Neural cell (in vitro differentiated cells): ENCODE results near the gene ABCA13. TPM values are rescaled to one million over a fixed set of nuclear protein-coding genes. Genes with fewer than 3 reads are reported as not detected.

Experiments used
- H2AFZ ChIP-seq: fragments of 200-600, 300-800 bp; sonication (generic), shearing (Covaris generic); 2 replicates; pipeline ENCODE4 v1.6.0; 2014; ENCODE audit warnings: low read depth, mild to moderate bottlenecking, antibody characterized with exemption, low read length, moderate library complexity
- H3F3A ChIP-seq: fragments of 200-600 bp; shearing (Covaris generic); 2 replicates; pipeline ENCODE4 v1.6.1; 2016; ENCODE audit warnings: mild to moderate bottlenecking, moderate library complexity, mixed read lengths, antibody characterized with exemption, low read length; ENCODE audit not compliant: insufficient read depth, poor library complexity, severe bottlenecking
- H3K27ac ChIP-seq: fragments of 200-600, 300-800 bp; sonication (generic), shearing (Covaris generic); 2 replicates; pipeline ENCODE4 v1.5.1; 2014; ENCODE audit warnings: mild to moderate bottlenecking, low read length, moderate library complexity
- H3K27me3 ChIP-seq: fragments of 300-800, 200-600 bp; sonication (generic), shearing (Covaris generic); 2 replicates; pipeline ENCODE4 v1.6.0; 2014; ENCODE audit warnings: mild to moderate bottlenecking, low read depth, low read length, moderate library complexity; ENCODE audit not compliant: insufficient read depth
- H3K36me3 ChIP-seq: fragments of 300-800, 200-600 bp; sonication (generic), shearing (Covaris generic); 2 replicates; pipeline ENCODE4 v1.5.1; 2014; ENCODE audit warnings: mild to moderate bottlenecking, antibody characterized with exemption, low read length, moderate library complexity; ENCODE audit not compliant: insufficient read depth
- H3K4me2 ChIP-seq: fragments of 300-800, 200-600 bp; sonication (generic), shearing (Covaris generic); 2 replicates; pipeline ENCODE4 v1.6.0; 2014; ENCODE audit warnings: mild to moderate bottlenecking, low read length
- H3K4me3 ChIP-seq: fragments of 300-800, 200-600 bp; sonication (generic), shearing (Covaris generic); 2 replicates; pipeline ENCODE4 v1.5.1; 2014; ENCODE audit warnings: mild to moderate bottlenecking, low read length, moderate library complexity
- H3K79me2 ChIP-seq: fragments of 200-600 bp; shearing (Covaris generic); replicated peaks from 2 replicates; pipeline ENCODE4 v1.6.0; 2014; ENCODE audit warnings: mild to moderate bottlenecking, low read length, moderate library complexity; ENCODE audit not compliant: insufficient read depth
- H3K9ac ChIP-seq: fragments of 300-800, 200-600 bp; sonication (generic), shearing (Covaris generic); 2 replicates; pipeline ENCODE4 v1.6.1; 2016; ENCODE audit warnings: mild to moderate bottlenecking, low read length, mixed read lengths
- H3K9me2 ChIP-seq: fragments of 200-600 bp; shearing (Covaris generic); 2 replicates; pipeline ENCODE4 v1.6.1; 2016; ENCODE audit warnings: mild to moderate bottlenecking, low read length, mixed read lengths; ENCODE audit not compliant: insufficient read depth
- H3K9me3 ChIP-seq: fragments of 200-600, 300-800 bp; sonication (generic), shearing (Covaris generic); 2 replicates; pipeline ENCODE4 v1.6.1; 2016; ENCODE audit warnings: mild to moderate bottlenecking, mixed run types, low read length, moderate library complexity, mixed read lengths
- H4K20me1 ChIP-seq: fragments of 200-600 bp; shearing (Covaris generic); 2 replicates; pipeline ENCODE4 v1.6.1; 2016; ENCODE audit warnings: mild to moderate bottlenecking, mixed run types; ENCODE audit not compliant: insufficient read depth
- CTCF ChIP-seq: fragments of 450-650 bp; IDR thresholded peaks from 2 replicates; pipeline ENCODE4 v1.5.1; 2014; ENCODE audit warnings: antibody characterized with exemption, mild to moderate bottlenecking, moderate library complexity; ENCODE audit not compliant: poor library complexity, severe bottlenecking
- EP300 ChIP-seq: fragments of 450-650 bp; conservative IDR thresholded peaks from 2 replicates; pipeline ENCODE4 v1.6.1; 2014; ENCODE audit warnings: antibody characterized with exemption, mild to moderate bottlenecking, moderate library complexity; ENCODE audit not compliant: poor library complexity, severe bottlenecking
- EZH2 ChIP-seq: fragments of 200-600, 300-800 bp; shearing (Covaris generic), sonication (generic); IDR thresholded peaks from 2 replicates; pipeline ENCODE4 v1.6.1; 2014; ENCODE audit warnings: antibody characterized with exemption, low read length, borderline replicate concordance, mild to moderate bottlenecking; ENCODE audit not compliant: insufficient read depth, poor library complexity, severe bottlenecking
- MXI1 ChIP-seq: fragments of 450-650 bp; conservative IDR thresholded peaks from 2 replicates; pipeline ENCODE4 v1.6.1; 2014; ENCODE audit warnings: antibody characterized with exemption, mild to moderate bottlenecking; ENCODE audit not compliant: poor library complexity, severe bottlenecking
- POLR2AphosphoS5 ChIP-seq: IDR thresholded peaks from 2 replicates; pipeline ENCODE4 v1.6.1; 2012
- RAD21 ChIP-seq: fragments of 450-650 bp; conservative IDR thresholded peaks from 2 replicates; pipeline ENCODE4 v1.6.1; 2014; ENCODE audit warnings: antibody characterized with exemption, mild to moderate bottlenecking, moderate library complexity
- SMC3 ChIP-seq: fragments of 450-650 bp; conservative IDR thresholded peaks from 2 replicates; pipeline ENCODE4 v1.6.1; 2014; ENCODE audit warnings: antibody characterized with exemption, mild to moderate bottlenecking, moderate library complexity; ENCODE audit not compliant: poor library complexity
- TAF1 ChIP-seq: IDR thresholded peaks from 2 replicates; pipeline ENCODE4 v1.6.1; 2012; ENCODE audit warnings: low read depth
- polyA plus RNA-seq: library from polyadenylated mRNA; depleted of rRNA; stranded (reverse); fragments of >200 nt; gene quantifications from 2 replicates; pipeline ENCODE4 v1.2.3, GENCODE V29; 2014
- TF ChIP-seq, protein P1 (sequence below): IDR thresholded peaks from 2 replicates; pipeline ENCODE4 v1.6.1; 2012; ENCODE audit warnings: borderline replicate concordance

ABCA13 gene
- polyA plus RNA-seq, 1 donor from 2014 or later, result 0.20 TPM

DNA sequence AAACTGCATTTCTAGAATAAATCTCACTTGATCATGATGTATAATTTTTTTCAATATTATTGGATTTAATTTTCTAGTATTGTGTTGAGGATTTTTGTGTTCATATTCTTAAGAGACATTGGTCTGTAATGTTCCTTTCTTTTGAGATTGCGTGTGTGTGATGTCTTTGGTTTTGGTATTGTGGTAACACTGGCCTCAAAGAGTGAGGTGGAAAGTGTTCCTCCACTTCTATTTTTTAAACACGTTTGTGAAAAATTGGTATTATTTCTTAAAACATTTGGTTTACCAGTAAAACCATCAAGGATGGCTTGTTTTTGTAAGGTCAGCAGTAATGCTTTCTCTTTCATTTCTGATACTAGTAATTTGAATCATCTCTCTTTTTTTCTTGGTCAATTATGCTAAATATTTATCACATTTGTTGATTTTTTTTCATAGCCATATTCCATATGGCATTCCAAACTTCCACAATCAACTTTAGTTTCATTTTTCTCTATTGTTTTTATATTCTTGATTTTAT, 462.9 kb downstream of the ABCA13 start:
- Histone ChIP-seq H3F3A (no peaks in the 10 kb centered on the region), H2AFZ (no peak overlapping the region), H3K9me2 (no peaks in the 10 kb centered on the region), H3K27ac (no peak overlapping the region), H3K27me3 (no peaks in the 10 kb centered on the region), H4K20me1 (no peaks in the 10 kb centered on the region), H3K36me3 (no peaks in the 10 kb centered on the region), H3K79me2 (no peaks in the 10 kb centered on the region), H3K9me3 (no peaks in the 10 kb centered on the region), H3K4me3 (no peak overlapping the region), H3K9ac (no peak overlapping the region), H3K4me2 (no peak overlapping the region)
- TF ChIP-seq, protein P1, sequence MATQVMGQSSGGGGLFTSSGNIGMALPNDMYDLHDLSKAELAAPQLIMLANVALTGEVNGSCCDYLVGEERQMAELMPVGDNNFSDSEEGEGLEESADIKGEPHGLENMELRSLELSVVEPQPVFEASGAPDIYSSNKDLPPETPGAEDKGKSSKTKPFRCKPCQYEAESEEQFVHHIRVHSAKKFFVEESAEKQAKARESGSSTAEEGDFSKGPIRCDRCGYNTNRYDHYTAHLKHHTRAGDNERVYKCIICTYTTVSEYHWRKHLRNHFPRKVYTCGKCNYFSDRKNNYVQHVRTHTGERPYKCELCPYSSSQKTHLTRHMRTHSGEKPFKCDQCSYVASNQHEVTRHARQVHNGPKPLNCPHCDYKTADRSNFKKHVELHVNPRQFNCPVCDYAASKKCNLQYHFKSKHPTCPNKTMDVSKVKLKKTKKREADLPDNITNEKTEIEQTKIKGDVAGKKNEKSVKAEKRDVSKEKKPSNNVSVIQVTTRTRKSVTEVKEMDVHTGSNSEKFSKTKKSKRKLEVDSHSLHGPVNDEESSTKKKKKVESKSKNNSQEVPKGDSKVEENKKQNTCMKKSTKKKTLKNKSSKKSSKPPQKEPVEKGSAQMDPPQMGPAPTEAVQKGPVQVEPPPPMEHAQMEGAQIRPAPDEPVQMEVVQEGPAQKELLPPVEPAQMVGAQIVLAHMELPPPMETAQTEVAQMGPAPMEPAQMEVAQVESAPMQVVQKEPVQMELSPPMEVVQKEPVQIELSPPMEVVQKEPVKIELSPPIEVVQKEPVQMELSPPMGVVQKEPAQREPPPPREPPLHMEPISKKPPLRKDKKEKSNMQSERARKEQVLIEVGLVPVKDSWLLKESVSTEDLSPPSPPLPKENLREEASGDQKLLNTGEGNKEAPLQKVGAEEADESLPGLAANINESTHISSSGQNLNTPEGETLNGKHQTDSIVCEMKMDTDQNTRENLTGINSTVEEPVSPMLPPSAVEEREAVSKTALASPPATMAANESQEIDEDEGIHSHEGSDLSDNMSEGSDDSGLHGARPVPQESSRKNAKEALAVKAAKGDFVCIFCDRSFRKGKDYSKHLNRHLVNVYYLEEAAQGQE, result no peak
- TF ChIP-seq SMC3 (no peak), EP300 (no peak)

GRCh38 chr7:48635796-48636195, 464.5 kb downstream of the ABCA13 start:
- H3F3A ChIP-seq, result no peaks in the 10 kb centered on the region
- H3K27me3 ChIP-seq, result no peaks in the 10 kb centered on the region
- no peaks in the 10 kb centered on the region for H3K79me2 ChIP-seq
- H3K9ac ChIP-seq, result no peak overlapping the region
- H4K20me1 ChIP-seq, result no peaks in the 10 kb centered on the region
- no peaks in the 10 kb centered on the region for H3K9me2 ChIP-seq
- no peak overlapping the region for H3K4me2 ChIP-seq
- H2AFZ ChIP-seq, result no peak overlapping the region
- H3K27ac ChIP-seq, result no peak overlapping the region
- no peaks in the 10 kb centered on the region for H3K36me3 ChIP-seq
- no peaks in the 10 kb centered on the region for H3K9me3 ChIP-seq
- TF ChIP-seq POLR2AphosphoS5 (no peak), TAF1 (no peak), SMC3 (no peak), MXI1 (no peak), EZH2 (no peak), CTCF (no peak), RAD21 (no peak), EP300 (no peak)
- TF ChIP-seq, protein P1, result no peak
- H3K4me3 ChIP-seq, result no peak overlapping the region
